D341Med (cell line): ENCODE measurements around the gene MAPK10.
"Not testable (repeated sequence)": the region's sequence is repeated elsewhere in the genome, so short reads cannot be mapped to it uniquely, and the experiment has no call there.

Experiments
- DNase-seq: peaks from one replicate; pipeline ENCODE4 v3.0.0; 2012; ENCODE audit warnings: low spot score

MAPK10 gene

DNA sequence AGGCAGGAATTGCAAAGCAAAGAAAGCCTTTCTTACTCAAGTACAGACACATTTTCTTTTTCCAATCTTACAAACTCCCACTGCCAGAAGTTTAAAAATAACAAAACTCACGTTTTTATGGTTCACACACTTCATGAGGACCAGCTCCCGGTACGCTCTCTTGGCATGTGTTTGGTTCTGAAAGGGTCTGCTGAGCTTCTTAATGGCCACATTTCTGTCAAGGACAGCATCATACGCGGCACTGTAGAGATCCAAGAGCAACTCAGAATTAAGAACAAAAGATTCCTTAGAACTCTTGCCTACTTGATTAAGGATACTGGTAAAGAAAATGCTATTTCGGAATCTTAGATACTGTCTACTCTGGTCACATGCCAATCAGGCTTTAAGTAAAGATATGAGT is 252.7 kb downstream of the MAPK10 start:
- no peak for DNase-seq

DNA sequence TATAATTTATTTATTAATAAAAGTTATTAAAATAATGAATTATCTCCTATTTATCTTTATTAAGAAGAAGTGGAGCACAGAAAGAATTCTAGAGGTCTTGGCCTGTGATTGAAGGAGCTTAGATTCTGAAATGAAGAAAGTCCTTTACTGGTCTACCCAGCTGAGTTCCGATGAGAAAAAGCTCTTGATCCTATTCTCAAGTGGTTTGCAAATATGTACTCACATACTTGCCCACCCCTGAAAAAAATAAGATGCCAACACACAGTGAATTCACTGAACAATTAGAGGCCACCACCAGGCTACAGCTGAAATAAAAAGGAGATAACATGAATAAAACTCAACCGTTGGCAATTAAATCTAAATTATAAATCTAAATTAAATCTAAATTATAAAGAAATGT is 253.4 kb downstream of the MAPK10 start:
- no peak for DNase-seq

DNA sequence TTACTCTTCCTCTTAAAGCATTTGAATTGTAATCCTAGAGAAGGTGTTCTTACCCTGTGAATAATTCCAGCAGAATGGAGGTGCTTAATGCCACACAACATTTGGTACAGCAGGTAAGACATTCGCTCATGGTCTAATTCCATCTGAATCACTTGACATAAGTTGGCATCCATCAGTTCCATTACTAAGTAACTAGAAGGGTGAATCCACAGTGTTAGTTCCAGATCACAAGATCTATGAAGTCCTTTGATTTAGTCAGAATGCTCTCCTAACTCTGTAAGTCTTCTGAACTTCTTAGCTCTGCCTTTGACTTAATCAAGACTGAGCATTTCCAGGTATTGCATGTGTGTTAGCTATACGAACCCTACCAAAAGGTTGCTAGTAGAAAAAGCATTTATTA is 258.0 kb downstream of the MAPK10 start:
- DNase-seq = no peak

DNA sequence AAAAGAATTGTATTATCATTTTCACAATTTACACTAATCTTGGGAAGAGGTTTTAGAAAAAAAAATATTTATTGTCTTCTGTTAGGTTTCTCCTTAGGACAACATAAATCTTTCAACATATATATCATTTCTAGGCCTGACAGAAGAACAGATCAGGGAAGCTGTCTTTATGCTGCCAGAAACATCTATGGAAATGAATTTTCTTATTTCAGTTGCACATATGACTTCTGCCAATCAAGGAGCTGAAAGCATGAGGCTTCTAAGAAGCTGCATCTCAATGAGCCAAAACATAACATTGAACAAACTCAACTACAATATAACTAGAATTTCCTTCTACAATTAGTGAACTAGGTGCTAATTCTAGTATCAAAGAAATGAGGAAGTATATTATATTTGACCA is 258.4 kb downstream of the MAPK10 start:
- DNase-seq = no peak

DNA sequence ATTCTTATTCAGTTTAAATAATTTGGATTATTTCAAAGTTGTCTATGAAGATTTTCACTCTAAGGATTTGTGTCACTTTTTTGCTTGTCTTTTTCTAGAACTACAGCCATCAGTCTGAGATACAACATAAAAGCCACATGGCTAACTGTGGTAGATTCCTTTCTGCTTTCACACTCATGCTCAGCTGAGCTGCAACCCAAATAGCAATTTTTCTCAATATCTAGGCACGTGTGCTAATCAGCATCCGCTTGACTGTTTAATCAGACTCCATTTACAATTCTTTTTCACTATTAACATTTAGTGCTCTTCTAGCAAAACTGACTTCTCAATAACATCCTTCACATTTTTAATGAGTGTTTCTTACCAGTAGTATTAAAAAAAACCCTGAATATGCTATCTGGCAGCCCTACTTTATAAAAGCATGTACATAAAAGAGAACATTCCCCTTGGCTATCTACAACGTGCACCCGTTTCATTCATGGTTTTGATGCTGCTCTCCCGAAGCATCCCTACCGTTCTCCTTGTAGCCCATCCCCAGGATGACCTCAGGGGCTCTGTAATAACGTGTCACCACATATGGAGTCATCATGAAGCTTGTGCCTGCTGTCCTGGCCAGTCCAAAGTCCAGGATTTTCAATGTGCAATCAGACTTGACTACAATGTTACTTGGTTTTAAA is 259.2 kb downstream of the MAPK10 start:
- no peak for DNase-seq

DNA sequence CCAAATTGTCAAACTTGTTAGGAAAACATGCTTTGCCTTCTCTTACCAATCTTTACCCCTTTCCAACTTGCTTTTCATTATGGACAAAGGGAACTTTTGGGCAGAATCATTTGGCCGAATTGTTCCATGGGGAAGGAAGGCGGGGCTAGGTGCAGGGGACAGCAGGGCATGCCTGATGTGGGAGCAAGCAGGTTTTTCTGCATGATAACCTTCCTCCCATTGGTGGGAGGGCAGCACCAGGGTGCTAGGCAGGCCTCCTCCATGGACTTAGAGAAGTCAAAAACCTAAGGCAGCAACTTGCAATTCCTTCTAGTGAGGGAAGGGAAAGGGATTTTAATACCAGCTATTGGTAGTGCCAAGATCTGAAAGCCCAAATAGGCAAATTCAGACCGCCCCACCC is 260.5 kb downstream of the MAPK10 start:
- no peak for DNase-seq

DNA sequence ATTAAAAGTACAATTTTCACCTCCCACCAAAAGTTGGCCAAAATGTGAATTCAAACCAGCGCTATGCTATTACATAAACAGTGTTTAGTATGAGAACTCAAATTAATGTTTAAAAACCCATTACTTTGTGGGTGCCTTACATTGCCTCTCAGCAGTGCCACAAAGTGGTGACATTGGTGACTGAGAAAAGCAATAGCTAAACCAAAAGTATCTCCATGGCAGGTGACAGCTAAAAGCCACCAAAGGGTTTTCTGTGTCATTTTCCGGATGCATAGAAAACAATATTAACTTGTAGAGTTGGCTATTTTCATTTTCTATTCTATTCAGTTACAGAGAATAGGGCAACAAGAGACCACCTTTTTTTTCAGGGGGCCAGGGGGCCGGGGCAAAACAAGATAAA is 261.2 kb downstream of the MAPK10 start:
- no peak for DNase-seq

DNA sequence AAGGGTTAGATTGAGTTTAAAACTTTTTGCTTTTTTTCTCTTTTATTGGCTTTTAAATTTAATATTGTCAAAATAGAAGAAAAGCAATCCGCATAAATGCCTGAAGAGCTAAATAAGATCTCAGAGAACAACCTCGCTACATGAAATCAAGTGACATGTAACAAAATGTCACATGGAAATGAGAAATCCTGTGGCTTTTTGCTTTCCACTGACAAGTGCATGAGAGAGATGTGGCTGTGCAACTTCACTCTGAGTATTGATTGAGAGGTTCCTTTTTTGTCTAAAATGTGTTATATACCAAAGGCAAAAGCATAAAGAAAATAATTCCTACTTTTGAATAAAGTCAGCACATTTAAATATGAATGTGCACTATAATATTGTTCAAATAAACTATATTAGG is 263.5 kb downstream of the MAPK10 start:
- no peak for DNase-seq

DNA sequence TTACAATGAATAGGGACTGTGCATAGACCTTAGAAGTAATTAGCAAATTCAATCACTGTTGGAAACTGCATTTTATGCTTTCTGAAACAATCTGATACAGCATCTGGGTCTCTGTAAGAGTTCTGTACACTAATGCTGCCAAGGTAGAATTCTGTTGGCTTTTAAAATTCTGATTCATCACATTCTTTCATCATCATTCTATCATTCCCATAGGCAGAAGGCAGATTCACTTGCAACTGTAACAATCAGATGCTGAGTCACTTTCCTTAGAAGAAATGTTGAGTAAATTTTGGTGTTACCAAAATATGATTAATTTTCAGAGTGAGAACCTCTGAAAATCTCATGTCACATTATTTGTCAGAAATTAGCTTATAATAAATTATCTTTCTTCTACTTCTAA is 267.2 kb downstream of the MAPK10 start:
- DNase-seq = no peak

DNA sequence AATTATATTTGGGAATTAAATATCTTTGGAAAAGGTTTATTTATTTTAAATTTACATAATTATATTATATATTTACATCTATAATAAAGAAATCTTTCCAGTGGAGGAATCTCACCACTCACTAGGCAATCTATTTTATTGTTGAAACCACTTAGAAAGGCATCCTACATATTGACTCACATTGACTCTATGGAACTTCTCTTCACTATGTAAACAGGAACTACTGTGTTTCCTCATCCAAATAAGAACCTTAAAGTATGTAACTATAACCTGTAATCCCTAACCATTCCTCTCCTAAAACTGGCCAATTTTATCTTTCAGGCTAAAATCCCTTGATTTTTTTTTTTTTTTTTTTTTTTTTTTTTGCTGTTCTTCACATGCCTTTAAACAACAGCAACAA is 268.7 kb downstream of the MAPK10 start:
- DNase-seq = no peak

DNA sequence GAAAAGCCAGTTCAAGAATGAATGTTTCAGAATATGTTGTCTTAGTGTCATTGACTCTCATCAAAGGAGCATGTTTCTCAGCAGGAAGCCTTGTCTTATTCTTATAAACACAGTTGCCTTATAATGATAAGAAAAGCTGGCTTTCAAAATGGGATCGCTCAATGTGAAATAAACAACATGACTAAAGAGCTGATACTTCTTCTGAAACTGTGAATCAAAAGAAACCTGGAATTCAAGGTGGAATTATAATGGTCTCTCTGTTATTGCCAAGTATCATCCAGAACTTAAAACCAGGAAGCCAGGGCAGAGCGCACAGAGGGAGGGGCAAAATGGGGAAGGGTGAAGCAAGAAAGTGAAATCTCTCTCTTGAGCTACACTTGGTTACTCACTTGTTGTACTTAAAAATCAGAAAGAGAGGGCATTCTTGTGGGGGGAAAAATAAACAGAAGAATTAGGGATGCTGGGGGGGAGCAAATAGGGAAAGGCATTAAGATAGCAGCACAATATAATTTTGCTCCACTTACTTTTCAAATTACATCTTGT is 270.0 kb downstream of the MAPK10 start:
- no peak for DNase-seq

DNA sequence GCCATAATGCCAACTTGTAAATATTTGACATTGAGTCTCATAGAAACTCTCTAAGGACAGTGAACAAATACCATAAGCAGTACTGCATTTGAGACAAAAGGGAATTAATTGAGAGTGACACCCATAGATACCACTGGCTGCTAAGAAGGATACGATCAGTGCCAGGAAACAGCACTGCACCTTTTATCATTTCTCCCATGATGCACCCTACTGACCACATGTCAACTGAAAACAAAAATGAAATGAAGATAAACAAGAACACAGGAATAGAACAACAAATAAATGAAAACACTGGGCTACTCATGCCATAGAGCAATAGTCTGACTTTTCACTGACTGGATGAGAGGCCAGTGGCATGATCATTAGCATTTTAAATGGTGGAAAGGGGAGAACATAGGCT is 270.8 kb downstream of the MAPK10 start:
- DNase-seq = no peak

DNA sequence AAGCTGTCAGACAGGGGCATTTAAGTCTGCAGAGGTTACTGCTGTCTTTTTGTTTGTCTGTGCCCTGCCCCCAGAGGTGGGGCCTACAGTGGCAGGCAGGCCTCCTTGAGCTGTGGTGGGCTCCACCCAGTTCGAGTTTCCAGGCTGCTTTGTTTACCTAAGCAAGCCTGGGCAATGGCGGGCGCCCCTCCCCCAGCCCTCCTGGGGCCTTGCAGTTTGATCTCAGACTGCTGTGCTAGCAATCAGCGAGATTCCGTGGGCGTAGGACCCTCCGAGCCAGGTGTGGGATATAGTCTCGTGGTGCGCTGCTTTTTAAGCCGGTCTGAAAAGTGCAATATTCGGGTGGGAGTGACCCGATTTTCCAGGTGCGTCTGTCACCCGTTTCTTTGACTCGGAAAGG is 284.1 kb downstream of the MAPK10 start:
- DNase-seq = not testable (repeated sequence)

DNA sequence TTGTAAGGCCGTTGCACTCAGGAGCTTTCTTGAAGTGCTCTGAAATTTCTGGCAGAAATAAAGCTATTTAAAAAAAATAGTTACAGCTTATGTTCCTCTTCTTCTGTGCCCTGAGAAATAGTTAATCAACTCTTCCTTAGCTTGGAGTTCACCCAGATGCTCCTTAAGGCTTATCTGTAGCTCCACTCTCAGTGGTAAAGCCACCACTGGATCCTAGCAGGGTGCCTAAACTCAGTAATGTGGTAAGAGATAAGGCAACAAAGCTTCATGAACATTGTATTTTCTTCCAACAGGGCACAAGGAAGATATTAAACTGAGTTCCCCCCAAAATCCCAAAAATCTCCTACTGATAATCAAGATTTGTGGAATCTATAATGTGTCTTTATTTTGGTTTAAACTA is 299.5 kb downstream of the MAPK10 start:
- no peak for DNase-seq

DNA sequence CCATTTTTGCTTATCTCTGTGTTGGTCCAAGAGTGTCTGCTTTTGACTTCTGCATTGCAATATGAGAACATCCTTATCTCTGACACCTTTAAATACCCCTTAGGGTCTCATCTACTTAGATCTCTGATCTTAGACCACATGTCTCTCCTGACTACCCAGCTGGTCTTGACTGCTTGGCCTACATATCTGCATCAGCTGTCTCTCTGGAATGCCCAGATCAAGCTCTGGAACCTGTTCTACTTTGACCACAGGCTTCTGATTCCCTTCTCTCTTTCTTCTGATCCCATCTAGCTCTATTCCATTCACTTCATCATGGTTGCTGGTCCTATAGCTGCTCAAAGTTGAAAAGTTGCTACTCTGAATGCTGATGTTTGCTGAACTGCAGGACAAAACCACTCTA is 301.2 kb downstream of the MAPK10 start:
- DNase-seq = no peak

DNA sequence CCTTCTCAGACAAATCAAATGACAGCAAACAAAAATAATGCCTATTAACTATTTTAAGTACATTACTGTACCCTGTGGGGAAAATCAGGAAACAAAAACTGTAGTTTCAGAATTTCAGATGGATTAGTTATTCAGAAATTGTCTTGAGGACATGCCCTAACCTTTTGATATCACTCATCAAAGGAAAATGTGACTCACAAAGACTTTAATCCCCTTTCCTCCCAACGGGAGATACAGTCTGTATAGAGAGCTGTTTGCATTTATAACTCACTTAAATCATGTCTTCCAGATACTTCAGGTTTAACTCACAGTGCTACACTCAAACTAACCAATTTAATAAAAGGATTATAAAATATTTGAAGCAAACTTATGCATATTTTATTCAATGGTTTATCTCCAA is 304.0 kb downstream of the MAPK10 start:
- DNase-seq = no peak

DNA sequence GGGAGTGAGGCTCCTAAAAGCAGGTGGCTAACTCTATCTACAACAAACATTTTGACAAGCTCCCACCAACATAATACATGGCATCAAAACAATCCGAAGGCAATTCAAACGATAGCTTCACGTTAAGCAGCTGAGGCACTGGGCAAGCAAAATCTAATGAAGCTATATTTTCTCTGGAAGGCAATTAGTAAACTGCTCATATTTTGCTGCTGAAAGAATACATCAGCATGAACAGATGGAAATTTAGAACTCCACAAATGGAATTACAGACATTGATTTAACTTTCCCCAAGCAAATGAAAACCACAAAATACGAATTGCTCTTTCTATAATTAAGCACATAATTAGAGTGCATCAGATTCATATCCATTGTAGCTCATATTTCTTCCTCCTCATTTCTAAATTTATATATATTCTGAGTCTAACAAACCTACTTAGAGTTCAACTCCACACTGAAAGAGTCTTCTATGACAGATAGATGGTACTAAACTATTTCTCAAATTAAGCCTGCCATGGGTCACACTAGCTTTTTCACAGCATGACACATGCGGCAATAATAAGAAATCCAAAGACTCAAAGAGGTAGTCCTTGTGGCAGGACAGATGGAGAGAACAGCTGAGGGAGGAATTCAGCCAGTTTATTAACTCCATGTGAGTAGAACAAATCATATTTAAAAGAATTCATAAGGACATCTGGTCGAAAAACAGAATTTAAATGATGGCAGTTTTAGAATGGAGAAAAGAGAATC is 305.4 kb downstream of the MAPK10 start:
- no peak for DNase-seq

DNA sequence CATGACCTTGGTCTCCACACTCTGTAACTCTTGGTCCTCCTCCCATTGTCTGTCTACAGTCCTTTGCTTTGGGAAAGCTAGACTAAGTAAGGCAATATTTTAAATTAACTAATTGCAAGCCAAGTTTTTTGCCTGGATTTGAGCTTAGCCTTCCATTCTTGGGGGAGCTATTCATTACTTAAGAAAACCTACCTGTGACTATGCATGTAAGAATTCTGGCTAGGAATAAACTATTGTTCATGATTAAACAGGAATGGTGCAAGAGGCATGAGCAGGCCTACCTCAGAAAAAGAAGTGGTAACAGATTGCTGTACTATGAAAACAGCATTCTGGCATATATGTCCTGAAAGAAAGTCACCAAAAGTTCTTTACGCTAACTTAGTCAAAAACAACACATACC is 309.4 kb downstream of the MAPK10 start:
- DNase-seq = no peak

DNA sequence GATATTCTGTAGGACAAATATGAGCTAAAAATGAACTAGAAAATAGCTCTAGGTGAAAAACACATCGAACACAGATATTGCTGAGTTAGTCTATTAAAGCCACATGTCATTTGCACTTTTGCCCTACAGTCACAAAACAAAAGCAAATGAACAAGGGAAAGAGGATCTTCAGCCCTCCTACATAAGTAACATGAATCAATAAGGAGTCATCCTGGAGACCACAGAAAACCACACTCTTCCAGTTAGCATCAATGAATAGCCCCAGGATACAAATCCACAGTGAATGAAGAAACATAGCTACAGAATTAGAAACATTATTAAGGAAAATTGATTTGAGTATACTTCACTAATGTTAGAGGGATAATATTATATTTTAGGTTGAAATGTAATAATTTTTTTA is 311.4 kb downstream of the MAPK10 start:
- no peak for DNase-seq

DNA sequence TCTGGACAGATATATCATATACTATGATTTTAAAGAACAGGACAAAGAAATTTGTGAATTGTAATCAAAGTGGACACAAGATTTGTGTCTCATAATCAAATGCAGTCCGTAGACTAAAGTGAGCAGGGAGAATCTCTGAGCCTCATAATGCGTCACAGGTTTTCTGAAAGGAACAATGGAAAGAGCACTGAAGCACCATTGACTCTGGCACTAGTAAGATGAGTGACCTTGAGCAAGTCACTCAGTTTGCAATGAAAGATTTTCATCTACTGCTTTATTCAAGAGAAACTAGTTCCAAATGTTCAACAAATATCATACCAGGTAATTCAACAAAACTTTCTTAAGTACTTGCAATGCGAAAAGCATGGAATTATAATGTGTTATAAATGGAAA is 315.3 kb downstream of the MAPK10 start:
- DNase-seq = no peak

DNA sequence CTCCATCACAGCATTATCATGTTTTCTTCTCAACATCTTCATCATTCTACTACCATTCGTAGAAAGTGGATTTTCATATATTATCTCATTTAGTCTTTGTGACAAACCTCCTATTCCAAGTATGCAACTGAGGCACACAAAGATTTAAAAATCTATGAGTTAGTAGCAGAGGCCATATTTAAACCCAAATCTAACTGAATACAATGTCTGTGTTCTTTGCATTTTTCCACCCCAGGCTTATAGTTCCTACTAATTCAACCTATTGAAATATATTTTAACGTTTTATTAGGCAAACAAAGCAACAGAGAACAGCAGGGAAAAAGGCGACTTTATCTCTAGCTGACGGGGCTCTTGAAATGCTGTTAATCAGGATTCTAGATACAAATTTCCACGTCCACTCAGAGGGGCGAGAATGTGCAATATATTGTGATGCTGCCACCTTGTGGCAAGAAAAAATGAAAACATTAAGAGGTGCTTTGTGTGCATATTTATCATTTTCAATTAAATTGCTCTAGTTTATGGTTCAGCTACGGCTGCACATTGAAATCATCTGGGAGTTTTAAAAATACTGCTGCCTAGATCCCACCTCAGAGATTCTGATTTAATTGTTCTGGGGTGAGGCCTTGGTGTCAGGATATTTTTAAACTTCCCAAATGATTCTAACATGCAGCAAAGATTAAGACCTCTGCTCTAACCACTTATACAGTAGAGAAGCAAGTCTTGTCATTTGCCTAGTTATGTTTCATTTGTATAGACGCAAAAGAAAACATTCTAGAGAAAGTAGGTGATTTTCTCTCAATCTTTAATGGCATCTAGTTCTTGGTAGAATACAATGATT is 315.9 kb downstream of the MAPK10 start:
- DNase-seq = peak; percentile 45

DNA sequence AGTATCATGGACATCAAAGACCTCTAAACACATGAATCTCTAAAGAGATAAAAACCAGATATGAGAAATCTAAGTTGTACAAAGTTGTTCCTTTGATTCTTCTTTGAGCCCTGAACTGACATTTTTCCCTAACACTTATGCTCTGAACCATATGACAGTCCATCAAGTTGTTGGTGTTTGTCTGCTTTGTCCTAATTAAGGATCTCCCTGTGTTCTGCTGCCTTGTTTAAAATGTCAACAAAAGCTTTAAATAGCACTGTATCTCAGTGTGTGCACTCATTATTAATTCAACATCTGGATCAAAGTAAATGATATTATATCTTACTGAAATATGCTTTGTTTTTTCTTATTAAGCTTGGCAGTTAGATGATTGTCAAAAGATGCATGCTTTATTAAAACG is 321.8 kb downstream of the MAPK10 start:
- no peak for DNase-seq

DNA sequence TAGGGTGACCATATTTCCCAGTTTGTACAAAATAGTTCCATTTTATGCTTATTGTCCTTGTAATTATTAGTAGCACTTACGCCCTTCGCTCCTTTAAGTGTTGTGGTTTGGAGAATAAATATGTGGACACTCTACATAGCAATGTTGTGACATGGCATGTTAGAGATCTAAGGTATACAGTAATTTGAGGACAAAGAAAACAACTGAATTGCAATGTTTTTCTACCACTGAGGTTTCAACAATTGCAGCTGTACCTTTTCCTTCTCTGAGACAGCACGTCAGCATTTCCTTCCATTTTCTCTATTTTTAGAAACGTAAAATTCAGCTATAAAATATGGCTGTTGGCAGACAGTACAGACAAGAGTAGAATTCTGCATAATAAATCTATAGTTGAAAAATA is 323.1 kb downstream of the MAPK10 start:
- no peak for DNase-seq
